Peyer's patch (tissue), 4 donors: Measurements from ENCODE around the gene MAEA.

Experiments used
- CTCF ChIP-seq, 6 experiments: fragments of 450-650 bp in 4 of 6; fragments of 200-600 bp in 2 of 6; sonication (generic) in 1 of 6; IDR thresholded peaks; one replicate each; pipeline ENCODE4 v1.5.1; 2017 to 2019; ENCODE audit warnings: antibody characterized with exemption in 6 of 6, mild to moderate bottlenecking in 3 of 6, moderate library complexity in 1 of 6
- POLR2A ChIP-seq, 2 donors: fragments of 450-650 bp; IDR thresholded peaks; one replicate each; pipeline ENCODE4 v1.5.1; 2017; ENCODE audit warnings: antibody characterized with exemption in 2 of 2, mild to moderate bottlenecking in 2 of 2, moderate library complexity in 2 of 2

GRCh38 chr4:1296324-1297022 is 6.8 kb downstream of the MAEA start:
- TF ChIP-seq CTCF (IDR thresholded peaks at IDR 0.05) (no peak), POLR2A (IDR thresholded peaks at IDR 0.05) (no peak)
